GM10266 (cell line): Measurements from ENCODE around the gene FAM151A.
"Not testable (repeated sequence)": the region's sequence is repeated elsewhere in the genome, so short reads cannot be mapped to it uniquely, and the experiment has no call there.

Source experiments
- DNase-seq: peaks from one replicate; pipeline ENCODE4 v3.0.0; 2012; ENCODE audit errors: extremely low spot score
- CTCF ChIP-seq: IDR thresholded peaks from 2 replicates; pipeline ENCODE4 v1.5.1; 2012; ENCODE audit warnings: mild to moderate bottlenecking, low read depth; ENCODE audit not compliant: control insufficient read depth, insufficient read depth; ENCODE audit errors: missing control alignments

FAM151A gene

GRCh38 chr1:54649130-54649898, 26.0 kb upstream of the FAM151A start:
- no peak for TF ChIP-seq CTCF
- no peak for DNase-seq

GRCh38 chr1:54645806-54646676, 22.7 kb upstream of the FAM151A start:
- DNase-seq: no peak
- no peak for TF ChIP-seq CTCF

- no peak for DNase-seq
- no peak for TF ChIP-seq CTCF
Observed at GRCh38 chr1:54643736-54644135, 20.4 kb upstream of the FAM151A start.

- no peak for DNase-seq
- no peak for TF ChIP-seq CTCF
Observed at GRCh38 chr1:54640863-54641836, 17.8 kb upstream of the FAM151A start, which contains the start of gene MROH7. Gene MROH7 (plus strand): TSS chr1:54641786. CDS start chr1:54652927, 11,141 bp downstream.

GRCh38 chr1:54640361-54640760, 17.0 kb upstream of the FAM151A start:
- DNase-seq: no peak
- TF ChIP-seq CTCF: no peak

GRCh38 chr1:54636461-54637446, 13.4 kb upstream of the FAM151A start:
- not testable (repeated sequence) for DNase-seq

- DNase-seq: not testable (repeated sequence)
Observed at GRCh38 chr1:54635804-54636203, 12.5 kb upstream of the FAM151A start.
